NCI-H1105 treated with DMSO at 0.1 percent for 48 hours (cell line): ENCODE measurements around the gene ABTB2.
A peak's percentile ranks its signal among the peaks of the same experiment; 100 is the strongest.
"Not testable (repeated sequence)": the region's sequence is repeated elsewhere in the genome, so short reads cannot be mapped to it uniquely, and the experiment has no call there.

Experiments used
- DNase-seq: peaks from one replicate; lab custom pipeline; 2025; lab: John Stamatoyannopoulos, UW

Gene ABTB2

DNA sequence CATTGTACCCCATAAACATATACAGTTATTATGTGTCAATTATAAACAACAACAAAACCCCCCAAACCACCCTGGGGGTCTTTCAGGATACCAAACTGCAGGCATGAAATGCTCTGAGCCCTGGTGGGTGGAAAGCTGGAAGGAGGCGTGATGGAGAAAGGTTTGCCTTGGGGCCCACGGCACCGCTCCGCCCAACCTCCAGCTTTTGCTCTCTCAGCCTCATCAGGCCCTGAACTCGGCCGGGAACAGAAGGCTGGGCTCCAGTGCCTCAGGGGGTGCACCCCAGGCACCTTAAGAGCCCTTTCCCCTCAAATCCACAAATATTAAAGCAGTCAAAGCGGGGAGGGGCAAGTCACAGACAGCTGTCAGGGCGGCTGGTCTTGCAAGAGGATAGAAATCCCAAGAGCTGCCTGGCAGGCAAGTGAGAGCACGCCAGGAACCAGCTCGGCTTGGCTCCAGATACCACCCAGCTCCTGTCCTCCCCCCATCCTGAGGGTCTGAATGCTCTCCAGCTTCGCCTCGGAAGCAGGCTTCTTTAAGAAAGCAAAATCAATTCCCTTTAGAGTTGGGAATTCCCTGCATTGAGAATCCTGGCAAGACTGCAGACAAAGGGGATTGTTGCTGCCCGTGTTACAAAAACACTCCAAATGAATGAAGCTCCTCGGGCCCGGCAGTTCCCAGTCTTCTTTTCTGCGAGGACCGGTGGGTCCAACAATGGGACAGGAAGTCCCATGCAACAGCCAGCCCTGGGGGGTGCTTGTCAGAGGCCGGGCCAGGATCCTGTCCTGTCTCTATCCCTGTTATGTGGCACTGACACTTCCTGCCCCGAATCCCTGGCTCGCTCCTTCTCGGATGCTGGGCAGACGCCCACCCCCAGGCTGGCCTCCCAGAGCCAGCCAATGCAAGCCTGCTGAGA lies 171.6 kb downstream of the ABTB2 start:
- peak; percentile 39 for DNase-seq

GRCh38 chr11:34184505-34185015 lies 173.2 kb downstream of the ABTB2 start:
- DNase-seq = no peak

GRCh38 chr11:34183848-34184391 lies 173.9 kb downstream of the ABTB2 start:
- DNase-seq = no peak

- no peak for DNase-seq
These were observed 174.7 kb downstream of the ABTB2 start for GRCh38 chr11:34182921-34183685.

- no peak for DNase-seq
These were observed 175.4 kb downstream of the ABTB2 start for GRCh38 chr11:34182425-34182824.

DNA sequence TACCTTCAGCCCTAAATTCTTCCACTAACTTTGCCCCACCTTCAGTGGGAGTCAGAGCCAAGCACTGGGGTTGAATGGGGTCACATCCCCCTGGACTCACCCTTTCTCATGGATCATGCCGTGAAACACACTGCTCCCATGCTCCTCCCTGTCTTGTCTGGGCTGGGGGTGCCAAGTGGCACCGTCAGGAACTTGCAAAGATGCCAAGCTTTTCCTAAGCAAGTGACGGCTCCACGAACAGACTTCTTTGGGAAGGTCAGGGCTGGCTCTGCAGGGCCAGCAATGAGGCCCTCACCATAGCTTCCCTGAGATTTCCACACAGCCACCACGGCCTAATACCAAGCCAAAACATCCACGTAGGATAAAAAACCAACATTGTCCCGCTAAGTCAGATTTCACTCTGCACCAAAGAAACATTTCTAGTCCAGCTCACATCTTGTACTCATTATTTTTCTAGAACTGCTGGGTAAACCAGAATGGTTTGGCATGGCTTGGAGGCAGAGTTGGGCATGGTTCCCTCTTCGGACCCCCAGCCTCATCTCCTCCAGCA lies 175.9 kb downstream of the ABTB2 start:
- DNase-seq = no peak

DNA sequence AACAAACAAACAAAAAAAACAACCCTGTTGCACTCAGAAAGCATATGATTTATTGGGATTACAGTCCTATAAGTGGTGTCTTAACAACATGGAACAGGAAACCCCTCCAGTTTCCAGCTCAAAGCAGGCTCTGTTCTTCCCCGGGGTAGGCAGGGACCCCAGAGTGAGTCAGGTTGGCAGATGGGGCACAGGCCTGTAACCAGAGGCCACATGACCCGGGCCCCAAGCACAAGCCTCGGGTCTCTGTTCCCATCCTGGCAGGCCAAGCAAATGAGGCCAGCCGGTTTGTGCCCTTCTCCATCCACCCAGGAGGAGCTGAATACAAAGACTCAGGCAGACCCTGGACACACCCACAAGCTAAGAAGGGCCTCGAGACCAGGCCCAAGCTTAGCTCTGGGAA lies 176.6 kb downstream of the ABTB2 start:
- DNase-seq = no peak

- not testable (repeated sequence) for DNase-seq
These were observed 177.0 kb downstream of the ABTB2 start for GRCh38 chr11:34180814-34181165.

DNA sequence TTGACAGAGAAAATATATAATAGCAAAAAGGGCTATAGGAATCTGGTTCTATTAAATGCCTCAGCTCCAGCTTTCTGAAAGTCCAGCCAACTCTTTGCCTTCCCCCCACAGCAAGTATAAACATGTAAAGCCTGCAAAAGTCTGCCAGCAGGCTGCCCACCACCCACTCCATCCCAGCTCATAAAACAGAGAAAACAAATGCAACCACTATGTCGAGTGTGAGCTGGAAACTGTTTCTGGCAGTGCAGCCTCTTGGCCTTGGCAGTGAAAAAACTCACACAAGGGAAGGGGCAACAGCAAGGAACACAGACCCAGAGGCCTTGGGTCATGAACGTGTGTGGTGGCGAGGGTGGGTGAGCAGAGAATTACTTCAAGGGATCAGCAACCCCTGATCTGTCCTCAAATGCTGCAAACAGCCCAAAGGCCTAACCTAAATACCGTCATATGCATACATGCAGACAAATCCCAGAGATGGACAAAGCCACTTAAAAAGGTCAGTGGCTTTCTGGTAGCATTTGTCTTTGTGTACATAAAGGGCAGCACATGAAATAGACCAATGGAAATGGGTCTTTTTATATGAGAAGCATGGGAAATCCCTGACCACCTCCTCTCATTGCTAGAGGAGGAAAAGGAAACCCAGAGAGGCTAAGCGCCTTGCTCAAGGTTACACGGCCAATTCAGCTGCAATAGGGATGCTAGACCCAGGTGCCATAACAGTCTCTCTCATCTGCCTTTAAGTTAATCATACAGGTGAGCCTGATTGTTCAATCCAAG lies 177.6 kb downstream of the ABTB2 start:
- DNase-seq = no peak

- no peak for DNase-seq
These were observed 178.7 kb downstream of the ABTB2 start for GRCh38 chr11:34179026-34179675.

GRCh38 chr11:34178209-34178821 lies 179.5 kb downstream of the ABTB2 start:
- no peak for DNase-seq

- DNase-seq = peak; percentile 42
These were observed 181.0 kb downstream of the ABTB2 start for GRCh38 chr11:34176751-34177209.

DNA sequence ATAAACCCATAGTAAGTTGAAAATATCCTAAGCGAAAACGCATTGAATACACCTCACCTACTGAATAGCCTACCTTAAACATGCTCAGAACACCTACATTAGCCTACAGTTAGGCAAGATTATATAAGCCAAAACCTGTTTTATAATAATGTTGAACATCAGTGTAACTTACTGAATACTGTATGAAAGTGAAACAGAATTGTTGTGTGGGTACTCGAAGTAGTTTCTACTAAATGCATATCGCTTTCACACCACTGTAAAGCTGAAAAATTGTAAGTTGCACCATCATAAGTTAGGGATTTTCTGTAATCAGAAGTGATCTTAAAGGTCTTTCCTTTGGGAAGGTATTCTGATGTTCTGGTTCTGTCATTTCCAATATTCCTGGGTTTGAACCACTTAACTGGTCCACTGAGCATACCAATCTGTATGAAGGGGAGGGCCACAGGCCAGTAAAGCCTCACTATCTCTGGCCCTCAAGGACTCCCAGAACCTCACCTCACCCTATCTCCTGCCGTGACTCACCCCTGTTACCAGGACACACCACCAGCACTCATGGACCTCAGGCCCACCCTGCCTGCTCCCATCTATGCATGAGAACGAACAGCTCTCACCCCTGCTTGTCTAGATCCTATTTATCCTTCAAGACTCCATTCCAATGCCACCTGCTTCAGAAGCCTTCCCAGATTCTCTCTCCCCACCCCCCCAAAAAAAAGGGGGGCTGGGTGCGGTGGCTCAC lies 182.4 kb downstream of the ABTB2 start:
- no peak for DNase-seq

- peak; percentile 62 for DNase-seq
These were observed 183.3 kb downstream of the ABTB2 start for GRCh38 chr11:34174412-34175041.

GRCh38 chr11:34173050-34173449 lies 184.8 kb downstream of the ABTB2 start:
- DNase-seq = no peak

GRCh38 chr11:34169686-34170085 lies 188.1 kb downstream of the ABTB2 start:
- no peak for DNase-seq

- no peak for DNase-seq
These were observed 189.0 kb downstream of the ABTB2 start for GRCh38 chr11:34168642-34169420.

GRCh38 chr11:34167961-34168360 lies 189.8 kb downstream of the ABTB2 start:
- DNase-seq = no peak
